Measurements from ENCODE around the gene PICALM.

DNA sequence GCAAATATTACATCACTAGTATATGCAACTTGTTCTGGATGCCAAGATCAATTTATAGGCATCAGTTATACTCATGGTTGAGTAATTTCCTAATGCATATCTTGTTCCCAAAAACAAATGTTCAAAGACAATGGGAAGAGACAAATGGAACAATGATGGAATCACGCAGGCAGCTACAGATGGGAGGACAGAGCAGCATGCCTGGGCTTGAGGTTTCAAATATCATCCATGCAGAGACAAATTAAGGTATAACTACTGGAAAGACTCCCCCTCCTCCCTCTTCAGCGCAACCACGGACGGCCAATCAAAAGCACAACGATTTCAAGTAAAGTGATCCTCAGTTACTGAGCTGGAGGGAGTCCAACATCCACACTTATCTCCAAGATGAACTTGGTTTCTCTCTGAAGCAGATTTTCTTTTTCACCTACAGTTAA lies 106.9 kb downstream of the PICALM start:
- TF ChIP-seq POLR2A (IDR thresholded peaks at IDR 0.05), result no peak
- TF ChIP-seq CTCF (IDR thresholded peaks at IDR 0.05), result no peak
